K562 (cell line): ENCODE results near the gene MYBPC3. TPM values are rescaled to one million over a fixed set of nuclear protein-coding genes. Genes with fewer than 3 reads are reported as not detected.
A peak's percentile ranks its signal among the peaks of the same experiment; 100 is the strongest.

Experiments
- CTBP1 ChIP-seq: fragments of 450-650 bp; IDR thresholded peaks from 2 replicates; pipeline ENCODE4 v1.6.1; 2016; ENCODE audit warnings: borderline replicate concordance
- RNF2 ChIP-seq: sonication (generic); IDR thresholded peaks from 2 replicates; pipeline ENCODE4 v1.6.1; 2016
- SRSF7 ChIP-seq: fragments of 200-400 bp; formaldehyde crosslinking; optimal IDR thresholded peaks from 2 replicates; pipeline ENCODE3; 2017; ENCODE audit warnings: mild to moderate bottlenecking, low read depth, low read length
- XRCC3 ChIP-seq: fragments of 450-650 bp; IDR thresholded peaks from 2 replicates; pipeline ENCODE4 v1.6.1; 2017; ENCODE audit warnings: mild to moderate bottlenecking, moderate library complexity
- ZNF133 ChIP-seq: fragments of 250-450 bp; sonication (Bioruptor Pico); IDR thresholded peaks from 2 replicates; pipeline ENCODE4 v1.4.0; 2020; ENCODE audit warnings: mild to moderate bottlenecking
- polyA plus RNA-seq, 8 experiments: library from polyadenylated mRNA; depleted of rRNA in 4 of 8; stranded (reverse) in 5 of 8; unstranded in 3 of 8; fragments of >200 nt; fragmentation: Nextera tagmentation in 2 of 8; fragmentation: Illumina TruSeq in 1 of 8; extraction: Ambion mirVana in 2 of 8; extraction: Trizol in 1 of 8; gene quantifications; 2 replicates each; pipeline versions ENCODE4 v1.2.1 to v1.2.3, GENCODE V29; 2011 to 2014; ENCODE audit warnings: inconsistent platforms in 1 of 8, missing spikeins in 1 of 8
- total RNA-seq, 7 experiments: library from RNA; depleted of rRNA in 6 of 7; stranded (reverse); fragments of >200 nt in 6 of 7; fragmentation: Illumina TruSeq in 2 of 7; extraction: Trizol in 2 of 7; gene quantifications; 2 replicates each; pipeline versions ENCODE4 v1.2.1 to v1.2.3, GENCODE V29; 2011 to 2021; ENCODE audit warnings: low replicate concordance in 1 of 7
- TF ChIP-seq, protein P1 (sequence below): fragments of 450-650 bp; IDR thresholded peaks from 2 replicates; pipeline ENCODE4 v1.6.1; 2016; ENCODE audit warnings: mild to moderate bottlenecking, moderate library complexity
- TF ChIP-seq, protein P2 (sequence below): fragments of 450-650 bp; IDR thresholded peaks from 2 replicates; pipeline ENCODE4 v1.6.1; 2016
- TF ChIP-seq, protein P3 (sequence below): fragments of 450-650 bp; formaldehyde crosslinking; IDR thresholded peaks from 2 replicates; pipeline ENCODE4 v1.4.0; 2020; ENCODE audit warnings: mild to moderate bottlenecking

Gene MYBPC3
- total and polyA plus RNA-seq, 9 of the 15 experiments (the other 6 are each of a cell fraction or from before 2014, with no cell fraction given) = 0.01 TPM; not detected in 8

DNA sequence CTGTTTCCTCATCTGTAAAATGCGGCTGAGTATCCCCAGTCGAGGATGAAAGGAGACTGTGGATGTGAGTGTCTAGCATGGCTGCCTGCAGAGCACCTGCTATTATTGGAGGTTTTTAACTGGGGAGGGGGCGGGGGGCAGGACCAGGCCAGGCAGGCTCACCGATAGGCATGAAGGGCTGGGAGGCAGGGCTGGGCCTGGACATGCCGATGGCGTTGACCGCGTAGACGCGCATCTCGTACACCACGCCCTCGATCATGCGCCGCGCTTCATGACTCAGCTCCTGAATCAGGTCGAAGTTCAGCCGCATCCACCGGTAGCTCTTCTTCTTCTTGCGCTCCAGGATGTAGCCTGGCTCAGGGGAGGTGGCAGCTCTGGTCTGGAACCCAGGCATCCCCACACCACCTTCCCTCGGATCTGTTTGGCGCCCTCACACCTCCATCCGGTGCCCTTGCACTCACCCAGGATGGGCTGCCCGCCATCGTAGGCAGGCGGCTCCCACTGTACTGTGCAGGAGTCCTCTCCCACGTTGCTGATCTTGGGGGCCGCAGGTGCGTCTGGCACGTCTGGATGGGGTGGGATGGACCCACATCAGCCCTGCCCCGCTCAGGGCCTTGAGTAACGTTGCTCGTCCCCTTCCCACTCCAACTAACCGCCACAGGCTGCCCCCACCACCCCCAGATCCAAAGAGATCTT is 15.1 kb downstream of the MYBPC3 start (continued):
- TF ChIP-seq, protein P1, sequence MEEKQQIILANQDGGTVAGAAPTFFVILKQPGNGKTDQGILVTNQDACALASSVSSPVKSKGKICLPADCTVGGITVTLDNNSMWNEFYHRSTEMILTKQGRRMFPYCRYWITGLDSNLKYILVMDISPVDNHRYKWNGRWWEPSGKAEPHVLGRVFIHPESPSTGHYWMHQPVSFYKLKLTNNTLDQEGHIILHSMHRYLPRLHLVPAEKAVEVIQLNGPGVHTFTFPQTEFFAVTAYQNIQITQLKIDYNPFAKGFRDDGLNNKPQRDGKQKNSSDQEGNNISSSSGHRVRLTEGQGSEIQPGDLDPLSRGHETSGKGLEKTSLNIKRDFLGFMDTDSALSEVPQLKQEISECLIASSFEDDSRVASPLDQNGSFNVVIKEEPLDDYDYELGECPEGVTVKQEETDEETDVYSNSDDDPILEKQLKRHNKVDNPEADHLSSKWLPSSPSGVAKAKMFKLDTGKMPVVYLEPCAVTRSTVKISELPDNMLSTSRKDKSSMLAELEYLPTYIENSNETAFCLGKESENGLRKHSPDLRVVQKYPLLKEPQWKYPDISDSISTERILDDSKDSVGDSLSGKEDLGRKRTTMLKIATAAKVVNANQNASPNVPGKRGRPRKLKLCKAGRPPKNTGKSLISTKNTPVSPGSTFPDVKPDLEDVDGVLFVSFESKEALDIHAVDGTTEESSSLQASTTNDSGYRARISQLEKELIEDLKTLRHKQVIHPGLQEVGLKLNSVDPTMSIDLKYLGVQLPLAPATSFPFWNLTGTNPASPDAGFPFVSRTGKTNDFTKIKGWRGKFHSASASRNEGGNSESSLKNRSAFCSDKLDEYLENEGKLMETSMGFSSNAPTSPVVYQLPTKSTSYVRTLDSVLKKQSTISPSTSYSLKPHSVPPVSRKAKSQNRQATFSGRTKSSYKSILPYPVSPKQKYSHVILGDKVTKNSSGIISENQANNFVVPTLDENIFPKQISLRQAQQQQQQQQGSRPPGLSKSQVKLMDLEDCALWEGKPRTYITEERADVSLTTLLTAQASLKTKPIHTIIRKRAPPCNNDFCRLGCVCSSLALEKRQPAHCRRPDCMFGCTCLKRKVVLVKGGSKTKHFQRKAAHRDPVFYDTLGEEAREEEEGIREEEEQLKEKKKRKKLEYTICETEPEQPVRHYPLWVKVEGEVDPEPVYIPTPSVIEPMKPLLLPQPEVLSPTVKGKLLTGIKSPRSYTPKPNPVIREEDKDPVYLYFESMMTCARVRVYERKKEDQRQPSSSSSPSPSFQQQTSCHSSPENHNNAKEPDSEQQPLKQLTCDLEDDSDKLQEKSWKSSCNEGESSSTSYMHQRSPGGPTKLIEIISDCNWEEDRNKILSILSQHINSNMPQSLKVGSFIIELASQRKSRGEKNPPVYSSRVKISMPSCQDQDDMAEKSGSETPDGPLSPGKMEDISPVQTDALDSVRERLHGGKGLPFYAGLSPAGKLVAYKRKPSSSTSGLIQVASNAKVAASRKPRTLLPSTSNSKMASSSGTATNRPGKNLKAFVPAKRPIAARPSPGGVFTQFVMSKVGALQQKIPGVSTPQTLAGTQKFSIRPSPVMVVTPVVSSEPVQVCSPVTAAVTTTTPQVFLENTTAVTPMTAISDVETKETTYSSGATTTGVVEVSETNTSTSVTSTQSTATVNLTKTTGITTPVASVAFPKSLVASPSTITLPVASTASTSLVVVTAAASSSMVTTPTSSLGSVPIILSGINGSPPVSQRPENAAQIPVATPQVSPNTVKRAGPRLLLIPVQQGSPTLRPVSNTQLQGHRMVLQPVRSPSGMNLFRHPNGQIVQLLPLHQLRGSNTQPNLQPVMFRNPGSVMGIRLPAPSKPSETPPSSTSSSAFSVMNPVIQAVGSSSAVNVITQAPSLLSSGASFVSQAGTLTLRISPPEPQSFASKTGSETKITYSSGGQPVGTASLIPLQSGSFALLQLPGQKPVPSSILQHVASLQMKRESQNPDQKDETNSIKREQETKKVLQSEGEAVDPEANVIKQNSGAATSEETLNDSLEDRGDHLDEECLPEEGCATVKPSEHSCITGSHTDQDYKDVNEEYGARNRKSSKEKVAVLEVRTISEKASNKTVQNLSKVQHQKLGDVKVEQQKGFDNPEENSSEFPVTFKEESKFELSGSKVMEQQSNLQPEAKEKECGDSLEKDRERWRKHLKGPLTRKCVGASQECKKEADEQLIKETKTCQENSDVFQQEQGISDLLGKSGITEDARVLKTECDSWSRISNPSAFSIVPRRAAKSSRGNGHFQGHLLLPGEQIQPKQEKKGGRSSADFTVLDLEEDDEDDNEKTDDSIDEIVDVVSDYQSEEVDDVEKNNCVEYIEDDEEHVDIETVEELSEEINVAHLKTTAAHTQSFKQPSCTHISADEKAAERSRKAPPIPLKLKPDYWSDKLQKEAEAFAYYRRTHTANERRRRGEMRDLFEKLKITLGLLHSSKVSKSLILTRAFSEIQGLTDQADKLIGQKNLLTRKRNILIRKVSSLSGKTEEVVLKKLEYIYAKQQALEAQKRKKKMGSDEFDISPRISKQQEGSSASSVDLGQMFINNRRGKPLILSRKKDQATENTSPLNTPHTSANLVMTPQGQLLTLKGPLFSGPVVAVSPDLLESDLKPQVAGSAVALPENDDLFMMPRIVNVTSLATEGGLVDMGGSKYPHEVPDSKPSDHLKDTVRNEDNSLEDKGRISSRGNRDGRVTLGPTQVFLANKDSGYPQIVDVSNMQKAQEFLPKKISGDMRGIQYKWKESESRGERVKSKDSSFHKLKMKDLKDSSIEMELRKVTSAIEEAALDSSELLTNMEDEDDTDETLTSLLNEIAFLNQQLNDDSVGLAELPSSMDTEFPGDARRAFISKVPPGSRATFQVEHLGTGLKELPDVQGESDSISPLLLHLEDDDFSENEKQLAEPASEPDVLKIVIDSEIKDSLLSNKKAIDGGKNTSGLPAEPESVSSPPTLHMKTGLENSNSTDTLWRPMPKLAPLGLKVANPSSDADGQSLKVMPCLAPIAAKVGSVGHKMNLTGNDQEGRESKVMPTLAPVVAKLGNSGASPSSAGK = no peak
- no peak for TF ChIP-seq XRCC3
- TF ChIP-seq CTBP1 = peak; percentile 99
- TF ChIP-seq, protein P2, sequence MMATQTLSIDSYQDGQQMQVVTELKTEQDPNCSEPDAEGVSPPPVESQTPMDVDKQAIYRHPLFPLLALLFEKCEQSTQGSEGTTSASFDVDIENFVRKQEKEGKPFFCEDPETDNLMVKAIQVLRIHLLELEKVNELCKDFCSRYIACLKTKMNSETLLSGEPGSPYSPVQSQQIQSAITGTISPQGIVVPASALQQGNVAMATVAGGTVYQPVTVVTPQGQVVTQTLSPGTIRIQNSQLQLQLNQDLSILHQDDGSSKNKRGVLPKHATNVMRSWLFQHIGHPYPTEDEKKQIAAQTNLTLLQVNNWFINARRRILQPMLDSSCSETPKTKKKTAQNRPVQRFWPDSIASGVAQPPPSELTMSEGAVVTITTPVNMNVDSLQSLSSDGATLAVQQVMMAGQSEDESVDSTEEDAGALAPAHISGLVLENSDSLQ = no peak
- no peak for TF ChIP-seq ZNF133
- no peak for TF ChIP-seq RNF2
- TF ChIP-seq SRSF7 = no peak
- TF ChIP-seq, protein P3, sequence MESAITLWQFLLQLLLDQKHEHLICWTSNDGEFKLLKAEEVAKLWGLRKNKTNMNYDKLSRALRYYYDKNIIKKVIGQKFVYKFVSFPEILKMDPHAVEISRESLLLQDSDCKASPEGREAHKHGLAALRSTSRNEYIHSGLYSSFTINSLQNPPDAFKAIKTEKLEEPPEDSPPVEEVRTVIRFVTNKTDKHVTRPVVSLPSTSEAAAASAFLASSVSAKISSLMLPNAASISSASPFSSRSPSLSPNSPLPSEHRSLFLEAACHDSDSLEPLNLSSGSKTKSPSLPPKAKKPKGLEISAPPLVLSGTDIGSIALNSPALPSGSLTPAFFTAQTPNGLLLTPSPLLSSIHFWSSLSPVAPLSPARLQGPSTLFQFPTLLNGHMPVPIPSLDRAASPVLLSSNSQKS (CRISPR knock-in tag) = no peak
